Tibial artery (tissue), 4 donors: ENCODE data around the gene INHBA.

ENCODE experiments used
- DNase-seq, 2 donors: peaks; one replicate each; pipeline ENCODE4 v3.0.0-alpha.2; 2019
- H3K27ac ChIP-seq, 2 donors: fragments of 200-600 bp; sonication (generic) in 1 of 2; 1 replicate in 1 of 2; 2 replicates in 1 of 2; pipeline ENCODE4 v1.5.1; 2018 to 2019; ENCODE audit warnings: mild to moderate bottlenecking in 1 of 2
- H3K27me3 ChIP-seq, 2 donors: fragments of 200-600 bp; sonication (generic) in 1 of 2; one replicate each; pipeline versions ENCODE4 v1.5.1 to v1.6.0; 2016 to 2019
- H3K36me3 ChIP-seq, 3 donors: fragments of 200-600 bp; sonication (generic) in 2 of 3; one replicate each; pipeline ENCODE4 v1.5.1; 2016 to 2019; ENCODE audit warnings: mild to moderate bottlenecking in 2 of 3
- H3K4me1 ChIP-seq, 4 donors: fragments of 200-600 bp; sonication (generic) in 2 of 4; 1 replicate in 3 of 4; 2 replicates in 1 of 4; pipeline ENCODE4 v1.5.1; 2016 to 2019
- H3K4me3 ChIP-seq, 2 donors: fragments of 200-600 bp; sonication (generic) in 1 of 2; 1 replicate in 1 of 2; 2 replicates in 1 of 2; pipeline ENCODE4 v1.5.1; 2018 to 2019; ENCODE audit warnings: mild to moderate bottlenecking in 2 of 2
- H3K9me3 ChIP-seq, 3 donors: fragments of 200-600 bp; sonication (generic) in 1 of 3; one replicate each; pipeline ENCODE4 v1.5.1; 2016 to 2019
- intact Hi-C: fragments of 100-400 bp; cut with DNase I; formaldehyde crosslinking; loops from one replicate; pipeline ENCODE4 v1.15.0; 2023; ENCODE audit warnings: low total_unique reads
- TF ChIP-seq, protein P1 (sequence below), 2 experiments: fragments of 200-600 bp in 1 of 2; fragments of 450-650 bp in 1 of 2; IDR thresholded peaks; one replicate each; pipeline ENCODE4 v1.5.1; 2017 to 2019; ENCODE audit warnings: antibody characterized with exemption in 2 of 2, mild to moderate bottlenecking in 1 of 2, moderate library complexity in 1 of 2

Gene INHBA

DNA sequence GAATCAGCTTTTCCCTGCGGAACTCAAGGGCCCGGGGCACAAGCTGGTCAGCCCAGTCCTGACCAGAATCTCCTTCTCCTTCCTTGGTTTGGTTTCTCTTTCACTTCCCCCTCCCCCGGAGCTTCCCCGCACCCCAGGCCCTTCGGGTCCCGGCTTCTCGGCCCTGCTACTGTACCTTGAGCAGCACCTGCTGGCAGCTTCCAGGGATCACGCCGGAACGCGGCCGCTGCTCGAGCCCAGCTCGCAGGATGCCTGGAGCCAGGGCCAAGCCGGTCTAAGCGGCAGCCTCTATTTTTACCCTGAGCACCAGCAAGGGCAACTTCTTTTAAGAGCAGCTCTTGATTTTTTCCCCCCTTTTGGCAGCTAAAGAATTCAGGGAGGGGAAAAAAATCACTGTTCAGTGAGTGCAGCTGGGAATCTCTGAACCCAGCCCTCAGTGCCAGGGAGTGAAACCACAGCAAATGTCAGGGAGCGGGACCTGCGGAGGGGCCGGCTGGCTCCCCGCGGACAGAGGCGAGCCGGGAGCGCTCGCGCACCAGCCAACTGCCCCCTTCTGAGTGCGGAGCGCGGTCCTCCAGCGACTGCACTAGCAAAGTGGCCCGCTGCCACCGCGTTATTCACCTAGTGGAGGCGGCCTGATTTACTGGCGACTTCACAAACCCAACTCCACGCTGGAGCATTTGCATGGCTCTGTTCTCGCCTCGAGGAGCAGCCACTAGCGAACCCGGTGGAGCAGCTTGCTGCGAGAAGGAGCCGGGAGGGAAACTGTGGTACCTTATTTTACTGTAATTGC, 2.4 kb upstream of the INHBA start:
- peak overlapping the region; percentile 55 to 62 for H3K4me3 ChIP-seq
- H3K9me3 ChIP-seq: no peaks in the 10 kb centered on the region
- peak overlapping the region; percentile 95 to 97 for H3K27ac ChIP-seq
- H3K27me3 ChIP-seq: no peaks in the 10 kb centered on the region
- H3K4me1 ChIP-seq: peaks cover 0 to 65% (median 24%) of the 10 kb centered on the region in 4 donors
- H3K36me3 ChIP-seq: no peaks in the 10 kb centered on the region
- TF ChIP-seq, protein P1, sequence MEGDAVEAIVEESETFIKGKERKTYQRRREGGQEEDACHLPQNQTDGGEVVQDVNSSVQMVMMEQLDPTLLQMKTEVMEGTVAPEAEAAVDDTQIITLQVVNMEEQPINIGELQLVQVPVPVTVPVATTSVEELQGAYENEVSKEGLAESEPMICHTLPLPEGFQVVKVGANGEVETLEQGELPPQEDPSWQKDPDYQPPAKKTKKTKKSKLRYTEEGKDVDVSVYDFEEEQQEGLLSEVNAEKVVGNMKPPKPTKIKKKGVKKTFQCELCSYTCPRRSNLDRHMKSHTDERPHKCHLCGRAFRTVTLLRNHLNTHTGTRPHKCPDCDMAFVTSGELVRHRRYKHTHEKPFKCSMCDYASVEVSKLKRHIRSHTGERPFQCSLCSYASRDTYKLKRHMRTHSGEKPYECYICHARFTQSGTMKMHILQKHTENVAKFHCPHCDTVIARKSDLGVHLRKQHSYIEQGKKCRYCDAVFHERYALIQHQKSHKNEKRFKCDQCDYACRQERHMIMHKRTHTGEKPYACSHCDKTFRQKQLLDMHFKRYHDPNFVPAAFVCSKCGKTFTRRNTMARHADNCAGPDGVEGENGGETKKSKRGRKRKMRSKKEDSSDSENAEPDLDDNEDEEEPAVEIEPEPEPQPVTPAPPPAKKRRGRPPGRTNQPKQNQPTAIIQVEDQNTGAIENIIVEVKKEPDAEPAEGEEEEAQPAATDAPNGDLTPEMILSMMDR (IDR thresholded peaks at IDR 0.05): peak; percentile 54 to 67
- DNase-seq: peak; percentile 83 to 94
- intact Hi-C loops: no loop called here

DNA sequence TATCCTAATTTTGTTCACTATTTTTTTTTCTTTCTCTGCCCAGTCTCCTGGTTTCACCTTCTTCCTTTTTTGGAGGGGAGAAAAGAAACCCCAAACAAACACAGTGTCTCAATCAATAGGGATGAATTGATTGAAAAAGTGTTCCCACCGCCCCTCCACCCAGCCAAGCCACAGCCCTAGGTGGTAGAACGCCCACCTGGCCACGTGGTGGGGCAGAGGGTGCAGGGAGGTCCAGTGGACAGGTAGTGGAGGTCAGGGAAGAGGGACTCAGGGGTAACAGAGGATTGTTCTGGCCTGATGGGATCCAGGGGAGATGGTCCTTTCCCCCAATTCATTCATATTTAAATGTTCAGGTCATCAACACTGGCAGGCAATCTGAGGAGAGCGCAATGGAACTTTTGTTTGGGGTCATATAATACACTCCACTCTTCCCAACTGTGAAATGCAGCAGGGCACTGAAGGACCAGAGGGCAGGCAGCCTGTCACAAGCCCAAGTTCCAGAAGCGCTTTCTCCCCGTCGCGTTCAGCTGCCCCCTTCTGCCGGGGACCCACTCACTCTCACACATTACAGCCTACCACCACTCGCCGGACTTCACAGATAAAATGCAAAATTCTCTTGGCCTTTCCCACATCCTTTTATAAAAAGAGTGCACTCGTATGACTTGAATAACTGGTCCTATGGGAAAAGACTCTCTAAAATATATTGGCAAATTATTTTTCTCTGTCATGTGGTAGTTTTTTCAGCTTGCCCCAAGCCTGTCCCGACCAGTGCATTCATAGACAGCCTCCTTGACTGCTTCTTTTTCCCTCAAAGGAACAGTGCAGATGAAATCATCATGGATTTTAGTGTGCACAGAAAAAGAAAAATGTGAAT, 1.6 kb downstream of the INHBA start:
- Histone ChIP-seq H3K36me3 (no peaks in the 10 kb centered on the region), H3K27ac (peak overlapping the region; percentile 95 to 97), H3K4me1 (peaks cover 0 to 50% (median 24%) of the 10 kb centered on the region in 4 donors), H3K9me3 (no peaks in the 10 kb centered on the region), H3K27me3 (no peaks in the 10 kb centered on the region), H3K4me3 (peak overlapping the region; percentile 70 to 72)
- TF ChIP-seq, protein P1 (IDR thresholded peaks at IDR 0.05): no peak
- intact Hi-C loops: no loop called here
- DNase-seq: no peak

DNA sequence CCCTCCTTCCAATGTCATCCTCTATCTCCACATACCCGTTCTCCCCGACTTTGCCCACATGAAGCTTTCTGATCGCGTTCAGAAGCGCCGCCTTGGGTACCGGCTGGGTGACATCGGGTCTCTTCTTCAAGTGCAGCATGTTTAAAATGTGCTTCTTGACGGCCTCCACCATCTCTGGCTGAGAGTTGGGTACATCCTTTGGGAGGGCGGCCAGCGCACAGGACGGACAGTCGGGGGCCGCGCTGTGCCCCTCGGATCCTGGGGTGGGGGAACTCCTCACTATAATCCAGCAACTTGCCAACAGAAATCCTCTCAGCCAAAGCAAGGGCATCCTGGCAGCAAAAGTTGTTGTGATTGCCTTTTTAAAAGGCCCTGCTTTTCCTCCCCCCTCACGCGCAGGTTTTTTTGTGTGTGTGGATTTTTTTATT, 2.8 kb downstream of the INHBA start:
- H3K9me3 ChIP-seq: no peaks in the 10 kb centered on the region
- TF ChIP-seq, protein P1 (IDR thresholded peaks at IDR 0.05): no peak
- peak overlapping the region; percentile 95 to 97 for H3K27ac ChIP-seq
- intact Hi-C loops: no loop called here
- peaks cover 0 to 50% (median 27%) of the 10 kb centered on the region in 4 donors for H3K4me1 ChIP-seq
- no peak for DNase-seq
- H3K36me3 ChIP-seq: no peaks in the 10 kb centered on the region
- H3K27me3 ChIP-seq: no peaks in the 10 kb centered on the region
- H3K4me3 ChIP-seq: peak overlapping the region; percentile 70 to 72

DNA sequence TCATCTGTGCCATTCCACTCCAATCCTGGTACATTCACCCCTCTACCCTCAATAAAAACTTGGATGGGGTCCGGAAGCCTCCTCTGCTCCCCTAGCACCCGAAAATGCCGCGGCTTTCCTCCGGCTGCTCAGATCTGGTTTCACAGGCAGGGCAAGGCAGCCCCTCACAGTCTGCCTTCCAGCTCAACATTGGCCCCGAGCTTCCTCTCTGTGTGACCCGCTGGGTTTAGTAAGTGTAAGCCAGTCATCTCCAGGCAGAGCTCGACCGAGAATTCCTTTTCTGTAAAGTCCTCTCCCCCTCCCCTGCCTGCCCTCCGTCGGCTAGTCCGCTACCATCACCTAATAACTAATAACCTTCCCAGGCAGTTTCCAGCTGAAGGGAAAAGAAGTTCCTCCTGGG, 3.4 kb downstream of the INHBA start:
- DNase-seq: no peak
- Histone ChIP-seq H3K27me3 (no peaks in the 10 kb centered on the region), H3K4me1 (peaks cover 0 to 52% (median 26%) of the 10 kb centered on the region in 4 donors), H3K27ac (peak overlapping the region; percentile 95 to 97), H3K9me3 (no peaks in the 10 kb centered on the region), H3K4me3 (peak overlapping the region; percentile 70 to 72), H3K36me3 (no peaks in the 10 kb centered on the region)
- intact Hi-C loops: loop anchor here (5.0 to 10.0 kb wide), 2 partner anchors 855 to 1497 kb away; no protein-coding TSS in a partner anchor
- TF ChIP-seq, protein P1 (IDR thresholded peaks at IDR 0.05): no peak

DNA sequence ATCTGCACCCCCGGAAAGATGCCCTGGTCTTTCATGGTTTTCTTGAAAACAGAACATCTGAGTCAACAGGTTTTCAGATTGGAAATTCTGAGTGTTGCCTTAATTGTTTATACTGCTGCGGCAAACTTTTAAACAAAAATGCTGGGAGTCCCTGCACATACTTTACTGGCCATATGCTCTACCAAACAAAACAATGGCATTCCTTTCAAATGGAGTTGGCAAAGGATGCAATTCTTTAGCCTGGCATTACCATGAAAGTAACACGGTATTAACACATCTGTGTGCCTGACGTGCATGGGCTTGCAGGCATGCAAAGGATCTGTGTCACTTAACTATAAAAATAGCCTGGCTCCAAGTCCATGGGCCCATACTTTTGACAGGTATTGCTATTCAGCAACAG, 4.2 kb downstream of the INHBA start:
- peak overlapping the region; percentile 95 to 97 for H3K27ac ChIP-seq
- DNase-seq: no peak
- TF ChIP-seq, protein P1 (IDR thresholded peaks at IDR 0.05): no peak
- peaks cover 0 to 52% (median 25%) of the 10 kb centered on the region in 4 donors for H3K4me1 ChIP-seq
- H3K4me3 ChIP-seq: peak overlapping the region; percentile 70 to 72
- no peaks in the 10 kb centered on the region for H3K27me3 ChIP-seq
- intact Hi-C loops: loop anchor here (5.0 to 10.0 kb wide), 2 partner anchors 854 to 1496 kb away; no protein-coding TSS in a partner anchor
- H3K9me3 ChIP-seq: no peaks in the 10 kb centered on the region
- H3K36me3 ChIP-seq: no peaks in the 10 kb centered on the region
